ENCODE measurements around the gene INPP4B. TPM values are rescaled to one million over a fixed set of nuclear protein-coding genes. Genes with fewer than 3 reads are reported as not detected.

INPP4B gene
- total RNA-seq, 4 donors from 2014 or later, result 29.4 to 51.5 (median 35.3) TPM

GRCh38 chr4:142696334-142697122 lies 149.6 kb downstream of the INPP4B start:
- Histone ChIP-seq H3K4me1 (no peaks in the 10 kb centered on the region), H3K9me3 (no peaks in the 10 kb centered on the region), H3K4me3 (no peak overlapping the region), H3K27ac (no peak overlapping the region), H3K36me3 (no peaks in the 10 kb centered on the region), H3K27me3 (no peaks in the 10 kb centered on the region)
- TF ChIP-seq POLR2A (IDR thresholded peaks at IDR 0.05), result no peak
- TF ChIP-seq CTCF (IDR thresholded peaks at IDR 0.05), result no peak
- no peak for DNase-seq
- intact Hi-C loops (cut with DNase I; ENCODE audit: low total_unique reads), result no loop called here

- no peaks in the 10 kb centered on the region for H3K4me1 ChIP-seq
- no peak for TF ChIP-seq CTCF (IDR thresholded peaks at IDR 0.05)
- no peak for TF ChIP-seq POLR2A (IDR thresholded peaks at IDR 0.05)
- intact Hi-C loops (cut with DNase I; ENCODE audit: low total_unique reads), result no loop called here
- no peak overlapping the region for H3K4me3 ChIP-seq
- no peak overlapping the region for H3K27ac ChIP-seq
- H3K27me3 ChIP-seq, result no peaks in the 10 kb centered on the region
- no peak for DNase-seq
- no peaks in the 10 kb centered on the region for H3K9me3 ChIP-seq
- H3K36me3 ChIP-seq, result no peaks in the 10 kb centered on the region
These were observed 155.5 kb downstream of the INPP4B start for GRCh38 chr4:142690406-142691163.

GRCh38 chr4:142687547-142688275 lies 158.4 kb downstream of the INPP4B start:
- intact Hi-C loops (cut with DNase I; ENCODE audit: low total_unique reads), result no loop called here
- TF ChIP-seq POLR2A (IDR thresholded peaks at IDR 0.05), result no peak
- TF ChIP-seq CTCF (IDR thresholded peaks at IDR 0.05), result no peak
- DNase-seq, result no peak
- no peak overlapping the region for H3K4me3 ChIP-seq
- no peaks in the 10 kb centered on the region for H3K27me3 ChIP-seq
- no peaks in the 10 kb centered on the region for H3K4me1 ChIP-seq
- H3K36me3 ChIP-seq, result no peaks in the 10 kb centered on the region
- H3K27ac ChIP-seq, result no peak overlapping the region
- no peaks in the 10 kb centered on the region for H3K9me3 ChIP-seq

GRCh38 chr4:142686081-142686480 lies 160.0 kb downstream of the INPP4B start:
- H3K27me3 ChIP-seq, result no peaks in the 10 kb centered on the region
- DNase-seq, result no peak
- no peaks in the 10 kb centered on the region for H3K4me1 ChIP-seq
- H3K9me3 ChIP-seq, result no peaks in the 10 kb centered on the region
- H3K27ac ChIP-seq, result no peak overlapping the region
- intact Hi-C loops (cut with DNase I; ENCODE audit: low total_unique reads), result no loop called here
- no peaks in the 10 kb centered on the region for H3K36me3 ChIP-seq
- H3K4me3 ChIP-seq, result no peak overlapping the region
- TF ChIP-seq CTCF (IDR thresholded peaks at IDR 0.05) (no peak), POLR2A (IDR thresholded peaks at IDR 0.05) (no peak)

All from uterus (tissue), 4 donors.